Activated T-cell treated with anti-CD3 and anti-CD28 coated beads, Interleukin-2, amount 50 U/mL, for 24 hours (primary cell): ENCODE results near the gene OR2V2.

ENCODE experiments used
- DNase-seq: peaks from one replicate; pipeline ENCODE4 v3.0.0-alpha.2; 2020
- H3K27ac Mint-ChIP-seq: 2 replicates; pipeline ENCODE4 v1.8.0; 2020; ENCODE audit warnings: mild to moderate bottlenecking, mixed read lengths
- H3K27me3 Mint-ChIP-seq: 2 replicates; pipeline ENCODE4 v1.8.0; 2020; ENCODE audit warnings: mixed read lengths
- H3K36me3 Mint-ChIP-seq: 2 replicates; pipeline ENCODE4 v1.8.0; 2020; ENCODE audit warnings: low read depth, mixed read lengths
- H3K4me1 Mint-ChIP-seq: 2 replicates; pipeline ENCODE4 v1.8.0; 2020; ENCODE audit warnings: low read depth, mixed read lengths
- H3K4me3 Mint-ChIP-seq: 2 replicates; pipeline ENCODE4 v1.8.0; 2020; ENCODE audit warnings: mild to moderate bottlenecking, moderate library complexity, mixed read lengths
- H3K9me3 Mint-ChIP-seq: 2 replicates; pipeline ENCODE4 v1.8.0; 2020; ENCODE audit warnings: mixed read lengths

The OR2V2 gene

DNA sequence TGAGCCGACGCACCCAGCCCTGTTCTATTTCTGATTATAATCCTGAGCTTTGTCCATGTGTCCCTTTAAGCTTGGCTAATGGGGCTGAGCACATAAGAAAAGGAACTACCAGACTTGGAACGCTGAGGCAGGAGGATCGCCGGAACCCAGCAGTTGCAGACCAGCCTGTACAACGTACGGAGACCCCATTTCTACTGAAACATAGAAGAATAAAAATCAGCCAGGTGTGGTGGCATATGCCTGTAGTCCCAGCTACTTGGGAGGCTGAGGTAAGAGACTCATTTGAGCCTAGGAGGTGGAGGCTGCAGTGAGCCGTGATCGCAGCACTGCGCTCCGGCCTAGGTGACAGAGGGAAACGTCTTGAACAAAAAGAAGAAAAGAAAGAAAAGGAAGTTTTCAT, 35.3 kb downstream of the OR2V2 start:
- DNase-seq, result no peak
- Mint-ChIP-seq H3K36me3 (peaks cover 2% of the 10 kb centered on the region), H3K4me3 (peak overlapping the region; percentile 65), H3K4me1 (peaks cover 41% of the 10 kb centered on the region), H3K27me3 (peaks cover under 1% of the 10 kb centered on the region), H3K27ac (peak overlapping the region; percentile 12), H3K9me3 (no peaks in the 10 kb centered on the region)

DNA sequence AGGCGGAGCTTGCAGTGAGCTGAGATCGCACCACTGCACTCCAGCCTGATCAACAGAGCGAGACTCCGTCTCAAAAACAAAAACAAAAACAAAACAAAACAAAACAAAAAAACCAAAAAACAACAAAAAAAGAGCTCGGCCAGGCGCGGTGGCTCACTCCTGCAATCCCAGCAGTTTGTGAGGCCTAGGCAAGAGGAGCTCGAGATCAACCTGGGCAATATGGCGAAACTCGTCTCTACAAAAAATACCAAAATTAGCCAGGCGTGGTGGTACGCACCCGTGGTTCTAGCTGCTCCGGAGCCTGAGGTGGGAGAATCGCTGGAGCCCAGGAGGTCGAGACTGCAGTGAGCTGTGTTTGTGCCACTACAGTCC, 37.4 kb downstream of the OR2V2 start:
- H3K4me1 Mint-ChIP-seq, result peaks cover 56% of the 10 kb centered on the region
- no peaks in the 10 kb centered on the region for H3K27me3 Mint-ChIP-seq

GRCh38 chr5:181185560-181185959, 38.2 kb downstream of the OR2V2 start:
- no peak for DNase-seq
- no peak overlapping the region for H3K27ac Mint-ChIP-seq
- H3K4me1 Mint-ChIP-seq, result peaks cover 62% of the 10 kb centered on the region
- H3K36me3 Mint-ChIP-seq, result peaks cover 22% of the 10 kb centered on the region
- no peaks in the 10 kb centered on the region for H3K9me3 Mint-ChIP-seq
- H3K4me3 Mint-ChIP-seq, result no peak overlapping the region
- no peaks in the 10 kb centered on the region for H3K27me3 Mint-ChIP-seq

More for the DNA sequence above, 37.4 kb downstream of the OR2V2 start:
- Mint-ChIP-seq H3K4me3 (peak overlapping the region; percentile 85), H3K36me3 (peaks cover 16% of the 10 kb centered on the region), H3K9me3 (no peaks in the 10 kb centered on the region), H3K27ac (peak overlapping the region; percentile 96)
- DNase-seq, result no peak

- Mint-ChIP-seq H3K4me3 (no peak overlapping the region), H3K4me1 (peaks cover 63% of the 10 kb centered on the region)
Observed at GRCh38 chr5:181186022-181186421, 38.6 kb downstream of the OR2V2 start.

GRCh38 chr5:181186986-181187499, 39.7 kb downstream of the OR2V2 start:
- Mint-ChIP-seq H3K4me3 (peak overlapping the region; percentile 88), H3K27ac (peak overlapping the region; percentile 96), H3K27me3 (no peaks in the 10 kb centered on the region), H3K9me3 (no peaks in the 10 kb centered on the region), H3K4me1 (peaks cover 65% of the 10 kb centered on the region), H3K36me3 (peaks cover 30% of the 10 kb centered on the region)
- DNase-seq, result no peak

More at GRCh38 chr5:181186022-181186421, 38.6 kb downstream of the OR2V2 start:
- no peaks in the 10 kb centered on the region for H3K9me3 Mint-ChIP-seq
- peaks cover 22% of the 10 kb centered on the region for H3K36me3 Mint-ChIP-seq
- DNase-seq, result no peak
- H3K27me3 Mint-ChIP-seq, result no peaks in the 10 kb centered on the region
- H3K27ac Mint-ChIP-seq, result no peak overlapping the region

DNA sequence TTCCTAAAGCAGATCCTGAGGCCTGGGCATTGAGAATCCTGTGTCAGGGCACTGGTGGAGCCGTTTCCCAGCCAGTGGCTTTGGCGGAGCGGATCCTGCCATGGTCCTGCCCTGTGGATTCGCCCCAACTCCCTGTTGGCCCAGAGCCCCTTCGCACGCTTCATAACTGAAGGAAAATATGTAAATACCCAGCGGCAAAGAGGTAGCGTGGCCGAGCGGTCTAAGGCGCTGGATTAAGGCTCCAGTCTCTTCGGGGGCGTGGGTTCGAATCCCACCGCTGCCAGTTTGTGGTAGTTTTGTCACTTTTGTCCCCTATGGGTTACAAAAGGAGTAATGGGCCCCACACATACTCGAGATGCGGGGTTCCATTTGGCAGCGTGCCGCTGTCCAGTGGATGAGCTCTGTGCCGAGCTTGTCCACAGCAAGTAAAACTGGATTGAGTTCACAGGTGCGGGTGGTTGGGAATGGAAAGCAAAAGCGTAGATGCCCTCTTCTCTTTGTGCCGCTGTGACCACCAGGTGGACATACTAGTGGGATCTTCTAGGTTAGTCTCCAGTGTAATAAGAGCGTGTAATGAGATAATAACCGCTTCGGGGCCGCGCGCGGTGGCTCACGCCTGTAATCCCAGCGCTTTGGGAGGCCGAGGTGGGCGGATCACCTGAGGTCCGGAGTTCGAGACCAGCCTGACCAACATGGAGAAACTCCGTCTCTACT, 40.3 kb downstream of the OR2V2 start:
- Mint-ChIP-seq H3K36me3 (peaks cover 32% of the 10 kb centered on the region), H3K9me3 (no peaks in the 10 kb centered on the region), H3K27me3 (no peaks in the 10 kb centered on the region), H3K27ac (peak overlapping the region; percentile 96), H3K4me3 (peak overlapping the region; percentile 88), H3K4me1 (peaks cover 64% of the 10 kb centered on the region)
- peak; percentile 81 for DNase-seq

DNA sequence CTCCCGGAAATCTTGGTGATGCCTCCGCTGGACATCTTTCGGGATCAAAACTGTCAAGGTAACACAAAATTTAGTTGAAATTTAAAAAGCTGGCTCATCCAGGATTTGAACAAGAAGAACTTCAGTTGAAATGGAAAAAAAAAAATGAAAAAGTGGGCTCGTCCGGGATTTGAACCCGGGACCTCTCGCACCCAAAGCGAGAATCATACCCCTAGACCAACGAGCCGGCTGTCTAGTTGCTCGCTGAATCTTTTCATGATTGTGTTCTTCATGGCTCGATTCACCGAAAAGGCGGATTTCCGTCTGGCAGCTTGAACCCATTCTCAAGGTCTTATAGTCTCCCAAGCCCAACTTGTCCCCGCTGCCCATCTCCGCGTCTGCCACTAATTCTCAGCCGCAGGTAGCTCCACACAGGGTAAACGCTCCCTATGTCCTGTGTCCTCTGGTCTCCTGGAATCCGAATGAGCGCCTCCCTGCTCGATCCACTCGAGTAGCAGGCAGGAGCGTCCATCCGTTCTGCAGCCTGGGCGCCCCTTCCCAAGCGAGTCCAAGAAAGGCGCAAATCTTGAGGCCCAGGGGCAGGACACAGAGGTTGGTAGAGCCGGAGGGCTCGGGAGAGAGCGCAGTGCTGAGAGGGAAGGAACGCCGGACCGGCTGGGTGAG, 41.4 kb downstream of the OR2V2 start:
- Mint-ChIP-seq H3K4me1 (peaks cover 71% of the 10 kb centered on the region), H3K27ac (peak overlapping the region; percentile 96), H3K4me3 (peak overlapping the region; percentile 88), H3K27me3 (no peaks in the 10 kb centered on the region), H3K36me3 (peaks cover 34% of the 10 kb centered on the region), H3K9me3 (no peaks in the 10 kb centered on the region)
- DNase-seq, result peak; percentile 86

GRCh38 chr5:181189363-181189961, 42.1 kb downstream of the OR2V2 start:
- H3K27ac Mint-ChIP-seq, result peak overlapping the region; percentile 96
- H3K36me3 Mint-ChIP-seq, result peaks cover 33% of the 10 kb centered on the region
- H3K9me3 Mint-ChIP-seq, result no peaks in the 10 kb centered on the region
- H3K4me3 Mint-ChIP-seq, result peak overlapping the region; percentile 88
- peaks cover 67% of the 10 kb centered on the region for H3K4me1 Mint-ChIP-seq
- peak; percentile 74 for DNase-seq
- no peaks in the 10 kb centered on the region for H3K27me3 Mint-ChIP-seq

- peaks cover 61% of the 10 kb centered on the region for H3K4me1 Mint-ChIP-seq
- no peaks in the 10 kb centered on the region for H3K9me3 Mint-ChIP-seq
- peak; percentile 78 for DNase-seq
- H3K27ac Mint-ChIP-seq, result peak overlapping the region; percentile 96
- peaks cover 34% of the 10 kb centered on the region for H3K36me3 Mint-ChIP-seq
- H3K27me3 Mint-ChIP-seq, result no peaks in the 10 kb centered on the region
- H3K4me3 Mint-ChIP-seq, result peak overlapping the region; percentile 88
Observed at GRCh38 chr5:181189962-181190710, 42.8 kb downstream of the OR2V2 start.

DNA sequence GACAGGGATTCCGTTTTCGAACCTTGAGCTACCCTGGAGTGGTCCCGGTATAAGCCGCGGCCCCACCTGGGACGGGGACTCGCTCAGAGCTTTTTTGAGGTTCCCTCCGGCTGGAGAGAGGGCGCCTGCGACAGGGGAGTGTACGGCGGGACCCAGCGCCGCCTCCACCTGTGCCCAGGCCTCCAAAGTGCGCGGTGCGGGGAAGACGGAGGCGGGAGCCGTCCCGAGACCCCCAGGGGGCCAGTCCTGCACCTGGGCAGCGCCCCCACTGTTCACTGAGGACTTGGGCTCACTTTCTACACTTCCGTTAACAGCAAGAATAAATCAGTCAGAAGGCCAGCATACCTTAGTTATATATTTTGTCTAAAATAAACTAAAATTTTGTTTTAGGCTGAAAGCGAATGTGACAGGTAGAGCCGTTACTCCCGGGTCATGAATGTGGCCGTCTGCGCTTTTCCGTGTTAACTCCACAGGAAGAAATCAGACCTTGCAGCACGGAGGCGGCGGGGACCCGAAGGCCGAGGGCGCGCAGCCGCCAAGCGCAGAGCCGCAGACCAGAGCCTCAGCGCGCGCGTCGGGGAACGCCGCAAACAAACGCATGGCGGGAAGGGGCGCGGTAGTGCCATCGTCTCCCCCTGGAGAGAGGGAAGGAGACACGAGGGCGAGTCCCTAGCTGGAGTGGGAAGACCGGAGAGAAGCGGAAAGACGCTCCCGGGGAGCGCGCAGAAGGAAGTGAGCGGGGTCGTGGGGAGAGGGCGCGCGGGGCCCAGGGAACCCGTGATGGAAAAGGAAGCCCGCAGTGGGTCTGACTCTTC, 43.5 kb downstream of the OR2V2 start:
- H3K4me3 Mint-ChIP-seq, result peak overlapping the region; percentile 88
- H3K36me3 Mint-ChIP-seq, result peaks cover 34% of the 10 kb centered on the region
- no peaks in the 10 kb centered on the region for H3K9me3 Mint-ChIP-seq
- peaks cover 55% of the 10 kb centered on the region for H3K4me1 Mint-ChIP-seq
- H3K27ac Mint-ChIP-seq, result peak overlapping the region; percentile 96
- H3K27me3 Mint-ChIP-seq, result no peaks in the 10 kb centered on the region
- DNase-seq, result no peak

DNA sequence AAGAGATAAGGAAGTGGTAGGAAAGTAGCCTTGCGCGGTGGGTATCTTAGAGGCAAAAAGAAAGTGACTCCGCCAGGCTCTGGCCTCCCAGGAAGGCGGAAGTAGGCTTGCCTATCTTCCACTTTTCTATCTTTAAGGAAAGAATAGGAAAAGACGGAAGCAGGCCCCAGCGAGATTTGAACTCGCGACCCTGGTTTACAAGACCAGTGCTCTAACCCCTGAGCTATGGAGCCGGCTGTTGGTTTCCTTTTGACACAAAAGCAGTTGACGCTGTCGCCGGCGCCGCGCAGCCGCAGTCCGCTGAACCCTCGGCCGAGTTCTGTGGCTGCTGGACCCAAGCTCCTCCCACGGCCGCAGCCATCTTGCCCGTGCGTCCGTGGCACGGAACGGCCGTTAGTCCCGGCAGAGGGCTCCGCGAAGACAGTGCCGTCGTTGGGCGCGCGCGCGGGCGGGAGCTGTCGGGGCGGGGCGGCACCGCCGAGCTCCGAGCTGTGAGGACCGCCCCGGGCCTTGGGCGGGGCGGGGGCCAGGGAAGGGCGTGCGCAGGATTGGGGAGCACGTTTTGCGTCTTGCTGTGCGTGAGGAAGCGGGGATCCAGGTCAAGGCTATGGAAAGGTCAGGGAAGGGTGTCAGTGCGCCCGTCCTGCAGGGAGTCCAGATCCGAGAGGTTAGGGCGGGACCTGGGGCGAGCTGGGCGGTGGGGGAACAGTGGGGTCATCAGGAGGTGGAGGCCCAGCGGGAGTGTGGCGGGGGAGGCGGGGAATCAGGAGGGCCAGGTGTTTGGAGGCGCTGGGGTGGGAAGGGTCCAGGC, 44.3 kb downstream of the OR2V2 start:
- Mint-ChIP-seq H3K27me3 (no peaks in the 10 kb centered on the region), H3K4me3 (peak overlapping the region; percentile 88), H3K36me3 (peaks cover 34% of the 10 kb centered on the region), H3K4me1 (peaks cover 48% of the 10 kb centered on the region), H3K9me3 (no peaks in the 10 kb centered on the region), H3K27ac (peak overlapping the region; percentile 96)
- DNase-seq, result peak; percentile 100

- Mint-ChIP-seq H3K27ac (peak overlapping the region; percentile 96), H3K9me3 (no peaks in the 10 kb centered on the region), H3K36me3 (peaks cover 34% of the 10 kb centered on the region), H3K27me3 (no peaks in the 10 kb centered on the region), H3K4me3 (peak overlapping the region; percentile 88), H3K4me1 (peaks cover 46% of the 10 kb centered on the region)
- no peak for DNase-seq
Observed at GRCh38 chr5:181192337-181193046, 45.1 kb downstream of the OR2V2 start.
